Measurements from ENCODE around the gene KLHL11.

Gene KLHL11

DNA sequence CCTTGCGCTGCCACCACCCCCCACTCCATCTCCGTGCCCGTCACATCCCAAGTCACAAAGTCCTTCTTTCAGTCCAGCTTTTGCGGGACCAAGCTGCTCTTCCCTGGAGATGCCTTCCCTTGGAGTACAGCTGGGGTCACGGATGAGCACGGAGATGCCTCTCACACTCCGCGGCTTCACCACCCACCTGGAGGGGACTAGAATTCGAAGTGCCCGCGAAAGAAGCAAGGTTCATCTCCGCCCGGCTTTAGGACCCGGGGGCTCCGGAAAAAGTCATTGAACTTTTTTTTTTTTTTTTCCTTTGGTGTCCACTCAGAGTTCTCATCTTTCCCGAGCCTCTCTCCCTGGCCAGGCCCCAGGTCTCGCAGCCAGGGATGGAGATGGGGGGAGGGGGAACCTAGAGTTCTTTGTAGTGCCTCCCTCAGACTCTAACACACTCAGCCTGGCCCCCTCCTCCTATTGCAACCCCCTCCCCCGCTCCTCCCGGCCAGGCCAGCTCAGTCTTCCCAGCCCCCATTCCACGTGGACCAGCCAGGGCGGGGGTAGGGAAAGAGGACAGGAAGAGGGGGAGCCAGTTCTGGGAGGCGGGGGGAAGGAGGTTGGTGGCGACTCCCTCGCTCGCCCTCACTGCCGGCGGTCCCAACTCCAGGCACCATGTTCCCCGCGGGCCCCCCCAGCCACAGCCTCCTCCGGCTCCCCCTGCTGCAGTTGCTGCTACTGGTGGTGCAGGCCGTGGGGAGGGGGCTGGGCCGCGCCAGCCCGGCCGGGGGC, 52.7 kb downstream of the KLHL11 start, which contains the start of gene FKBP10:
FKBP10 (plus strand) TSS at position 624 of the 771 bp plus-strand sequence; CDS start at position 655, 31 bp downstream.
- no peak for TF ChIP-seq BACH2 (CRISPR knock-in tag; IDR thresholded peaks at IDR 0.05; ENCODE audit: borderline replicate concordance)
- TF ChIP-seq TCF4 (CRISPR knock-in tag; IDR thresholded peaks at IDR 0.05; ENCODE audit: borderline replicate concordance), result no peak
- no peak for TF ChIP-seq ESRRG (CRISPR knock-in tag; IDR thresholded peaks at IDR 0.05)
- TF ChIP-seq ARNTL (CRISPR knock-in tag; IDR thresholded peaks at IDR 0.05; ENCODE audit: borderline replicate concordance, low read depth), result no peak
- no peak for TF ChIP-seq ISL1 (CRISPR knock-in tag; IDR thresholded peaks at IDR 0.05)
- no peak for TF ChIP-seq ZNF8 (CRISPR knock-in tag; IDR thresholded peaks at IDR 0.05)
- no peak for TF ChIP-seq ZC3H10 (CRISPR knock-in tag; IDR thresholded peaks at IDR 0.05)
- TF ChIP-seq, protein P1, sequence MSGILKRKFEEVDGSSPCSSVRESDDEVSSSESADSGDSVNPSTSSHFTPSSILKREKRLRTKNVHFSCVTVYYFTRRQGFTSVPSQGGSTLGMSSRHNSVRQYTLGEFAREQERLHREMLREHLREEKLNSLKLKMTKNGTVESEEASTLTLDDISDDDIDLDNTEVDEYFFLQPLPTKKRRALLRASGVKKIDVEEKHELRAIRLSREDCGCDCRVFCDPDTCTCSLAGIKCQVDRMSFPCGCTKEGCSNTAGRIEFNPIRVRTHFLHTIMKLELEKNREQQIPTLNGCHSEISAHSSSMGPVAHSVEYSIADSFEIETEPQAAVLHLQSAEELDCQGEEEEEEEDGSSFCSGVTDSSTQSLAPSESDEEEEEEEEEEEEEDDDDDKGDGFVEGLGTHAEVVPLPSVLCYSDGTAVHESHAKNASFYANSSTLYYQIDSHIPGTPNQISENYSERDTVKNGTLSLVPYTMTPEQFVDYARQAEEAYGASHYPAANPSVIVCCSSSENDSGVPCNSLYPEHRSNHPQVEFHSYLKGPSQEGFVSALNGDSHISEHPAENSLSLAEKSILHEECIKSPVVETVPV (CRISPR knock-in tag; IDR thresholded peaks at IDR 0.05), result no peak
- TF ChIP-seq ZNF565 (CRISPR knock-in tag; conservative IDR thresholded peaks at IDR 0.05; ENCODE audit: low read depth), result no peak
- no peak for TF ChIP-seq GLIS3 (CRISPR knock-in tag; IDR thresholded peaks at IDR 0.05)
- no peak for TF ChIP-seq TOX (CRISPR knock-in tag; IDR thresholded peaks at IDR 0.05; ENCODE audit: borderline replicate concordance)
- no peak for TF ChIP-seq ZFP3 (CRISPR knock-in tag; IDR thresholded peaks at IDR 0.05)
- TF ChIP-seq, protein P2, sequence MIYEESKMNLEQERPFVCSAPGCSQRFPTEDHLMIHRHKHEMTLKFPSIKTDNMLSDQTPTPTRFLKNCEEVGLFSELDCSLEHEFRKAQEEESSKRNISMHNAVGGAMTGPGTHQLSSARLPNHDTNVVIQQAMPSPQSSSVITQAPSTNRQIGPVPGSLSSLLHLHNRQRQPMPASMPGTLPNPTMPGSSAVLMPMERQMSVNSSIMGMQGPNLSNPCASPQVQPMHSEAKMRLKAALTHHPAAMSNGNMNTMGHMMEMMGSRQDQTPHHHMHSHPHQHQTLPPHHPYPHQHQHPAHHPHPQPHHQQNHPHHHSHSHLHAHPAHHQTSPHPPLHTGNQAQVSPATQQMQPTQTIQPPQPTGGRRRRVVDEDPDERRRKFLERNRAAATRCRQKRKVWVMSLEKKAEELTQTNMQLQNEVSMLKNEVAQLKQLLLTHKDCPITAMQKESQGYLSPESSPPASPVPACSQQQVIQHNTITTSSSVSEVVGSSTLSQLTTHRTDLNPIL (CRISPR knock-in tag; IDR thresholded peaks at IDR 0.05; ENCODE audit: low read depth), result no peak
- TF ChIP-seq OSR1 (CRISPR knock-in tag; IDR thresholded peaks at IDR 0.05), result no peak
- TF ChIP-seq, protein P3, sequence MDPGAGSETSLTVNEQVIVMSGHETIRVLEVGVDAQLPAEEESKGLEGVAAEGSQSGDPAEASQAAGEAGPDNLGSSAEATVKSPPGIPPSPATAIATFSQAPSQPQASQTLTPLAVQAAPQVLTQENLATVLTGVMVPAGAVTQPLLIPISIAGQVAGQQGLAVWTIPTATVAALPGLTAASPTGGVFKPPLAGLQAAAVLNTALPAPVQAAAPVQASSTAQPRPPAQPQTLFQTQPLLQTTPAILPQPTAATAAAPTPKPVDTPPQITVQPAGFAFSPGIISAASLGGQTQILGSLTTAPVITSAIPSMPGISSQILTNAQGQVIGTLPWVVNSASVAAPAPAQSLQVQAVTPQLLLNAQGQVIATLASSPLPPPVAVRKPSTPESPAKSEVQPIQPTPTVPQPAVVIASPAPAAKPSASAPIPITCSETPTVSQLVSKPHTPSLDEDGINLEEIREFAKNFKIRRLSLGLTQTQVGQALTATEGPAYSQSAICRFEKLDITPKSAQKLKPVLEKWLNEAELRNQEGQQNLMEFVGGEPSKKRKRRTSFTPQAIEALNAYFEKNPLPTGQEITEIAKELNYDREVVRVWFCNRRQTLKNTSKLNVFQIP (CRISPR knock-in tag; IDR thresholded peaks at IDR 0.05; ENCODE audit: borderline replicate concordance, low read depth), result no peak
- TF ChIP-seq, protein P4, sequence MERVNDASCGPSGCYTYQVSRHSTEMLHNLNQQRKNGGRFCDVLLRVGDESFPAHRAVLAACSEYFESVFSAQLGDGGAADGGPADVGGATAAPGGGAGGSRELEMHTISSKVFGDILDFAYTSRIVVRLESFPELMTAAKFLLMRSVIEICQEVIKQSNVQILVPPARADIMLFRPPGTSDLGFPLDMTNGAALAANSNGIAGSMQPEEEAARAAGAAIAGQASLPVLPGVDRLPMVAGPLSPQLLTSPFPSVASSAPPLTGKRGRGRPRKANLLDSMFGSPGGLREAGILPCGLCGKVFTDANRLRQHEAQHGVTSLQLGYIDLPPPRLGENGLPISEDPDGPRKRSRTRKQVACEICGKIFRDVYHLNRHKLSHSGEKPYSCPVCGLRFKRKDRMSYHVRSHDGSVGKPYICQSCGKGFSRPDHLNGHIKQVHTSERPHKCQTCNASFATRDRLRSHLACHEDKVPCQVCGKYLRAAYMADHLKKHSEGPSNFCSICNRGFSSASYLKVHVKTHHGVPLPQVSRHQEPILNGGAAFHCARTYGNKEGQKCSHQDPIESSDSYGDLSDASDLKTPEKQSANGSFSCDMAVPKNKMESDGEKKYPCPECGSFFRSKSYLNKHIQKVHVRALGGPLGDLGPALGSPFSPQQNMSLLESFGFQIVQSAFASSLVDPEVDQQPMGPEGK (CRISPR knock-in tag; IDR thresholded peaks at IDR 0.05; ENCODE audit: borderline replicate concordance), result no peak
- peak; percentile 75 for ATAC-seq

DNA sequence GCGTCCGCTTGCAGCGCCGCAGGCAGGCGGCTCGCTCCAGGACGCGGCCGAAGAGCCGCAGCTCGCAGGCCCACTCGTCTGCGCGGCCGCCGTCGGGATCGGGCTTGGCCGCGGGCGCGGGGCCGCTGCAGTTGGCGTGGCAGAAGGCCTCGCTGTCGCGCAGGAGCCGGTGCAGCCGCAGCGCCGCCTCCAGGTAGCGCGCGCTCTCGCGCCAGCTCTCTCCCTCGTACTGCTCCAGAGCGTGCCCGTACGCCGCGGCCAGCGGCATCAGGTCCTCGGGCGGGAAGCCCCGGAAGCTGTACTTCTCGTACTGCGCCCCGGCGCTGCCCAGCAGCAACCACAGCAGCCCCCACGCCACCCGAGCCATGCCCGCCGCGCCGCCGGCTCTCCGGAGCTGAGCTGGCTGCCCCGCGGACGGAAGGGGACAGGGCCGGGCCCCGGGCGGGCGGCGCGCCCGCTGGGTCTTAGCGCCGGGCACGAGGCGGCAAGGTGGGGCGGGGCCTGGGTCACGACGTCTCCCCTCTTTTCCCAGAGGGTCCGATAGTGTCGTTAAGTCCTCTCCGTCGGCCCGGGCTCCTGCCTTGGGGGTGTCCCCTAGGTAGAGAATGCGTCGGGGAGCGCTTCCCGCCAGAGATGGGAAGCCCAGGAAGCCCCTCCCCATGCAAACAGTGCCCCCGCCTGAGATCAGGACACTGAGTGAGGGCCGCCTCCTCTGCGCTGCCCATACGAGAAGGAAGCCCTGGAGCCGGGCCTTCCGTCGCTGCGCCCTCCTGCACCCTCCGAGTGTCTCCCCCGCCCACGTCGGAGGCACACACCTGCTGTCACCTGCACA, 53.5 kb downstream of the KLHL11 start, which contains the start of gene P3H4:
P3H4 (minus strand) TSS at position 401 of the 832 bp plus-strand sequence; CDS start at position 367, 34 bp downstream.
- TF ChIP-seq GLIS3 (CRISPR knock-in tag; IDR thresholded peaks at IDR 0.05) (no peak), SNAI2 (CRISPR knock-in tag; IDR thresholded peaks at IDR 0.05) (no peak), ZNF8 (CRISPR knock-in tag; IDR thresholded peaks at IDR 0.05) (no peak), ZFP3 (CRISPR knock-in tag; IDR thresholded peaks at IDR 0.05) (peak; percentile 86)
- TF ChIP-seq, protein P4 (CRISPR knock-in tag; IDR thresholded peaks at IDR 0.05; ENCODE audit: borderline replicate concordance), result peak; percentile 40; the same call in 1 of the 2 replicates
- TF ChIP-seq, protein P3 (CRISPR knock-in tag; IDR thresholded peaks at IDR 0.05; ENCODE audit: borderline replicate concordance, low read depth), result no peak
- TF ChIP-seq, protein P5, sequence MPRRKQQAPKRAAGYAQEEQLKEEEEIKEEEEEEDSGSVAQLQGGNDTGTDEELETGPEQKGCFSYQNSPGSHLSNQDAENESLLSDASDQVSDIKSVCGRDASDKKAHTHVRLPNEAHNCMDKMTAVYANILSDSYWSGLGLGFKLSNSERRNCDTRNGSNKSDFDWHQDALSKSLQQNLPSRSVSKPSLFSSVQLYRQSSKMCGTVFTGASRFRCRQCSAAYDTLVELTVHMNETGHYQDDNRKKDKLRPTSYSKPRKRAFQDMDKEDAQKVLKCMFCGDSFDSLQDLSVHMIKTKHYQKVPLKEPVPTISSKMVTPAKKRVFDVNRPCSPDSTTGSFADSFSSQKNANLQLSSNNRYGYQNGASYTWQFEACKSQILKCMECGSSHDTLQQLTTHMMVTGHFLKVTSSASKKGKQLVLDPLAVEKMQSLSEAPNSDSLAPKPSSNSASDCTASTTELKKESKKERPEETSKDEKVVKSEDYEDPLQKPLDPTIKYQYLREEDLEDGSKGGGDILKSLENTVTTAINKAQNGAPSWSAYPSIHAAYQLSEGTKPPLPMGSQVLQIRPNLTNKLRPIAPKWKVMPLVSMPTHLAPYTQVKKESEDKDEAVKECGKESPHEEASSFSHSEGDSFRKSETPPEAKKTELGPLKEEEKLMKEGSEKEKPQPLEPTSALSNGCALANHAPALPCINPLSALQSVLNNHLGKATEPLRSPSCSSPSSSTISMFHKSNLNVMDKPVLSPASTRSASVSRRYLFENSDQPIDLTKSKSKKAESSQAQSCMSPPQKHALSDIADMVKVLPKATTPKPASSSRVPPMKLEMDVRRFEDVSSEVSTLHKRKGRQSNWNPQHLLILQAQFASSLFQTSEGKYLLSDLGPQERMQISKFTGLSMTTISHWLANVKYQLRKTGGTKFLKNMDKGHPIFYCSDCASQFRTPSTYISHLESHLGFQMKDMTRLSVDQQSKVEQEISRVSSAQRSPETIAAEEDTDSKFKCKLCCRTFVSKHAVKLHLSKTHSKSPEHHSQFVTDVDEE (CRISPR knock-in tag; IDR thresholded peaks at IDR 0.05), result no peak
- peak; percentile 83 for ATAC-seq
